ENCODE results near the gene MGAT4C.

- TF ChIP-seq PATZ1 (CRISPR knock-in tag; IDR thresholded peaks at IDR 0.05; ENCODE audit: borderline replicate concordance) (no peak), ISL1 (CRISPR knock-in tag; IDR thresholded peaks at IDR 0.05) (no peak), BACH2 (CRISPR knock-in tag; IDR thresholded peaks at IDR 0.05; ENCODE audit: borderline replicate concordance) (no peak), ZFP3 (CRISPR knock-in tag; IDR thresholded peaks at IDR 0.05) (no peak), TCF4 (CRISPR knock-in tag; IDR thresholded peaks at IDR 0.05; ENCODE audit: borderline replicate concordance) (no peak), ZFP30 (CRISPR knock-in tag; IDR thresholded peaks at IDR 0.05) (no peak), ZC3H10 (CRISPR knock-in tag; IDR thresholded peaks at IDR 0.05) (no peak), SNAI2 (CRISPR knock-in tag; IDR thresholded peaks at IDR 0.05) (no peak)
Observed at GRCh38 chr12:85975716-85976115, 280.5 kb downstream of the MGAT4C start.
